ENCODE measurements around the gene STK17B. TPM values are rescaled to one million over a fixed set of nuclear protein-coding genes. Genes with fewer than 3 reads are reported as not detected.
A peak's percentile ranks its signal among the peaks of the same experiment; 100 is the strongest.

Gene STK17B
- total RNA-seq, 1 experiment from 2014 or later = 58.0 TPM

DNA sequence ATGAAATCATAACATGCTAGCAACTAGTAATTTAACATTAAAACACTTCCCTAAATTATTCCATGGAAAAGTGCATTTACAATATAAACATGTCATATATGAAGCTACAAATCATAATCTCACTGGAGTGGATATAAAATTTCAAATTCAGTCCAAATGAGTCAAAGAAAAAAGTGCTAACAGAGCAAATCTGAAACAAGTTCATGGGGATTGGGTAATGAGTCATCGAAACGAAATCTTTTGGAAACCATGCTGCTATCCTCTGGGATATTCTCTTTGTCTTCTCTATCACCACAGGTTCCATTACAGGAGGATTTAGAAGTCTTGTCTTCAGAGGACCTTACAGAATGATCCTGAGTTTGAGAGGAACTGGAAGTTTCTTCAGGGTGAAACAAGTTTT, 34.1 kb downstream of the STK17B start:
- no peak overlapping the region for H3K4me3 Mint-ChIP-seq (ENCODE audit: unreplicated experiment)
- peaks cover 96% of the 10 kb centered on the region for H3K36me3 Mint-ChIP-seq (ENCODE audit: insufficient read depth, unreplicated experiment)
- H3K27me3 Mint-ChIP-seq (ENCODE audit: insufficient read depth, unreplicated experiment) = no peaks in the 10 kb centered on the region
- intact Hi-C loops (cut with micrococcal nuclease; ENCODE audit: unreplicated experiment) = no loop called here
- BruUV-seq (replicated peaks) = no TSS peak
- peaks cover 11% of the 10 kb centered on the region for H3K9me3 Mint-ChIP-seq (ENCODE audit: unreplicated experiment)
- no peak overlapping the region for H3K4me3 ChIP-seq (ENCODE audit: low read depth, low read length)
- ChIA-PET CTCF (no interaction called here), POLR2A (no interaction called here)
- H3K27me3 ChIP-seq (replicated peaks; ENCODE audit: control insufficient read depth, insufficient read depth, low read length) = no peaks in the 10 kb centered on the region
- TF ChIP-seq, protein P1, sequence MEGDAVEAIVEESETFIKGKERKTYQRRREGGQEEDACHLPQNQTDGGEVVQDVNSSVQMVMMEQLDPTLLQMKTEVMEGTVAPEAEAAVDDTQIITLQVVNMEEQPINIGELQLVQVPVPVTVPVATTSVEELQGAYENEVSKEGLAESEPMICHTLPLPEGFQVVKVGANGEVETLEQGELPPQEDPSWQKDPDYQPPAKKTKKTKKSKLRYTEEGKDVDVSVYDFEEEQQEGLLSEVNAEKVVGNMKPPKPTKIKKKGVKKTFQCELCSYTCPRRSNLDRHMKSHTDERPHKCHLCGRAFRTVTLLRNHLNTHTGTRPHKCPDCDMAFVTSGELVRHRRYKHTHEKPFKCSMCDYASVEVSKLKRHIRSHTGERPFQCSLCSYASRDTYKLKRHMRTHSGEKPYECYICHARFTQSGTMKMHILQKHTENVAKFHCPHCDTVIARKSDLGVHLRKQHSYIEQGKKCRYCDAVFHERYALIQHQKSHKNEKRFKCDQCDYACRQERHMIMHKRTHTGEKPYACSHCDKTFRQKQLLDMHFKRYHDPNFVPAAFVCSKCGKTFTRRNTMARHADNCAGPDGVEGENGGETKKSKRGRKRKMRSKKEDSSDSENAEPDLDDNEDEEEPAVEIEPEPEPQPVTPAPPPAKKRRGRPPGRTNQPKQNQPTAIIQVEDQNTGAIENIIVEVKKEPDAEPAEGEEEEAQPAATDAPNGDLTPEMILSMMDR (IDR thresholded peaks at IDR 0.05; ENCODE audit: insufficient read depth in 1 of 2, low read depth in 1 of 2, low read length in 1 of 2, severe bottlenecking in 1 of 2, unreplicated experiment in 1 of 2) = no peak
- H3K4me1 ChIP-seq = no peaks in the 10 kb centered on the region
- H3K36me3 ChIP-seq (ENCODE audit: control insufficient read depth, insufficient read depth, low read length) = peaks cover 3% of the 10 kb centered on the region
- DNase-seq = no peak
- H3K9me3 ChIP-seq = peaks cover 11% of the 10 kb centered on the region
- H3K4me1 Mint-ChIP-seq (ENCODE audit: low read depth, unreplicated experiment) = no peaks in the 10 kb centered on the region
- no peak overlapping the region for H3K27ac Mint-ChIP-seq (ENCODE audit: unreplicated experiment)

DNA sequence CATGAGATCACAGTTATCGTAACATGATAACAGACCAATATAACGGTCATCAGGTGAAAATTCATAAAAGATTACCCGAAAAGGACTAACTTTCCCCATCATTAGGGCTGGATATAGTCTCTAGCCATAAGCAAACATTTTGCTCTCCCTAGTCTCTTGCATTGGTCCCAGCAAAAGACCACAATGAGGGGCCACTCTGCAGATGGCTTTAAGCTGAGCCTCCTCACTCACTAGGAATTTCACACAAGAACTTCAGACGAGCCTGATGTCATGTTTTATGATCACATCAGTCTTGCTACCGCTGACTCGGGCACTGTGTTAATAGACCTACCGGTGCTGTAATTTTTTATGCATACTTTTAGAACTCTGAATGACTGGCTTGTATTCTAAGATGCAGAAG, 35.2 kb downstream of the STK17B start:
- ChIA-PET POLR2A (no interaction called here), CTCF (no interaction called here)
- no peak for DNase-seq
- peaks cover 22% of the 10 kb centered on the region for H3K9me3 ChIP-seq
- H3K36me3 Mint-ChIP-seq (ENCODE audit: insufficient read depth, unreplicated experiment) = peaks cover 96% of the 10 kb centered on the region
- H3K4me1 Mint-ChIP-seq (ENCODE audit: low read depth, unreplicated experiment) = no peaks in the 10 kb centered on the region
- no TSS peak for BruUV-seq (replicated peaks)
- H3K27me3 Mint-ChIP-seq (ENCODE audit: insufficient read depth, unreplicated experiment) = no peaks in the 10 kb centered on the region
- no peaks in the 10 kb centered on the region for H3K27me3 ChIP-seq (replicated peaks; ENCODE audit: control insufficient read depth, insufficient read depth, low read length)
- no peak overlapping the region for H3K4me3 Mint-ChIP-seq (ENCODE audit: unreplicated experiment)
- peaks cover 3% of the 10 kb centered on the region for H3K36me3 ChIP-seq (ENCODE audit: control insufficient read depth, insufficient read depth, low read length)
- no peaks in the 10 kb centered on the region for H3K4me1 ChIP-seq
- H3K9me3 Mint-ChIP-seq (ENCODE audit: unreplicated experiment) = peaks cover 22% of the 10 kb centered on the region
- H3K27ac Mint-ChIP-seq (ENCODE audit: unreplicated experiment) = no peak overlapping the region
- TF ChIP-seq, protein P1 (IDR thresholded peaks at IDR 0.05; ENCODE audit: insufficient read depth in 1 of 2, low read depth in 1 of 2, low read length in 1 of 2, severe bottlenecking in 1 of 2, unreplicated experiment in 1 of 2) = no peak
- intact Hi-C loops (cut with micrococcal nuclease; ENCODE audit: unreplicated experiment) = no loop called here
- H3K4me3 ChIP-seq (ENCODE audit: low read depth, low read length) = no peak overlapping the region

DNA sequence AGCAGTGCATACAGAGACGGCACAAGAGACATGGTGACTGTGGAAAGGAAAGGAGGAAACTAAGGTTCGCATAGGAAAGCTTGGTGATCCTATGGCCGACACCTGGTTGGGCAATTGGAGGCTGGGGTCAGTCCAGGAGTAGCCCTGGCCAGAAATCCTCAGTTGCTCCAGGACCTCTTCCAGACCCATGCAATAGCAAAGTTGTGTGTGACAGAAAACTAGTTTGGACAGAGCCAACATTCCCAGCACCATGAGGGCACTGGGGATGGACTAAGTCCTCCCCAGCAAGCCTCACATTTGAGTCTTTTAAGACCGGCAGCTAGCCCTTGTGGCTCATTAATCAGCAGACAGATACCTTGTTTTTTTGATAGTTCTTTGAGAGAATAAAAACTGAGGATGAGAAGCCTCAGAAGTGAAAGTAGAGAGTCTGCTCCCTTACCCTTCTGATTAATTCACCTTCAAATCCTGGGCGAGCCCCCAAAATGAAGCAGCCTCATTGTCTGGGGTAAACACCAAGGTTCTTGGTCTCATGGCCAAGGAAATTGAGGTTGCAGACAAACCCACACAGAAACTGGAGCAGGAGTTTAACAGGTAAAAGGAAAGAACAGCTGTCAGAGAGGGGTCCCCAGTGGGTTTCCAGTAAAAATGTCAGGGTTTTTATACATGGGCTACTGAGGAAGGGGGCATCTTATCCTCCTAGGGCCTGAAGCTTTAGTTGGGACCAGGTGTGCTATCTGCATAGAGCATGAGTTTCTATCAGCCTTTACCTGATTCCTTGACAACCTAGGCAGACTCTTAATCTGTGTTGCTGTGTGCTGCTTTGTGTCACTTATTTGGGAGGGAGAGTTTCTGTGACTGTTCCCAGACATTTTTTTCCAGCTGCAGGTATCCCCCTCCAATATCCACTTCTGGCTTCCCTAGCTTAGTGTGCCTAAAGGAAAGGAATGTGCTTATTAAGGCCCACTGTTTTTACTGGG, 39.1 kb downstream of the STK17B start:
- intact Hi-C loops (cut with micrococcal nuclease; ENCODE audit: unreplicated experiment) = loop anchor here (1.0 to 5.0 kb wide), 4 partner anchors 53 to 320 kb away; no protein-coding TSS in a partner anchor
- H3K36me3 Mint-ChIP-seq (ENCODE audit: insufficient read depth, unreplicated experiment) = peaks cover 65% of the 10 kb centered on the region
- no peaks in the 10 kb centered on the region for H3K27me3 Mint-ChIP-seq (ENCODE audit: insufficient read depth, unreplicated experiment)
- H3K27me3 ChIP-seq (replicated peaks; ENCODE audit: control insufficient read depth, insufficient read depth, low read length) = no peaks in the 10 kb centered on the region
- peaks cover 3% of the 10 kb centered on the region for H3K36me3 ChIP-seq (ENCODE audit: control insufficient read depth, insufficient read depth, low read length)
- H3K27ac Mint-ChIP-seq (ENCODE audit: unreplicated experiment) = peak overlapping the region; percentile 66
- TF ChIP-seq, protein P1 (IDR thresholded peaks at IDR 0.05; ENCODE audit: insufficient read depth in 1 of 2, low read depth in 1 of 2, low read length in 1 of 2, severe bottlenecking in 1 of 2, unreplicated experiment in 1 of 2) = no peak
- no TSS peak for BruUV-seq (replicated peaks)
- peaks cover 42% of the 10 kb centered on the region for H3K9me3 ChIP-seq
- H3K4me1 ChIP-seq = no peaks in the 10 kb centered on the region
- no peak overlapping the region for H3K4me3 Mint-ChIP-seq (ENCODE audit: unreplicated experiment)
- no peaks in the 10 kb centered on the region for H3K4me1 Mint-ChIP-seq (ENCODE audit: low read depth, unreplicated experiment)
- H3K4me3 ChIP-seq (ENCODE audit: low read depth, low read length) = no peak overlapping the region
- ChIA-PET POLR2A (no interaction called here), CTCF (interaction anchor here (0.6 to 1.0 kb wide), 4 partner anchors 15 to 345 kb away, joined by 3 read pairs; no protein-coding TSS in a partner anchor)
- DNase-seq = peak; percentile 59 to 66
- peaks cover 57% of the 10 kb centered on the region for H3K9me3 Mint-ChIP-seq (ENCODE audit: unreplicated experiment)
